ENCODE results near the gene GJD2.

GJD2 gene

DNA sequence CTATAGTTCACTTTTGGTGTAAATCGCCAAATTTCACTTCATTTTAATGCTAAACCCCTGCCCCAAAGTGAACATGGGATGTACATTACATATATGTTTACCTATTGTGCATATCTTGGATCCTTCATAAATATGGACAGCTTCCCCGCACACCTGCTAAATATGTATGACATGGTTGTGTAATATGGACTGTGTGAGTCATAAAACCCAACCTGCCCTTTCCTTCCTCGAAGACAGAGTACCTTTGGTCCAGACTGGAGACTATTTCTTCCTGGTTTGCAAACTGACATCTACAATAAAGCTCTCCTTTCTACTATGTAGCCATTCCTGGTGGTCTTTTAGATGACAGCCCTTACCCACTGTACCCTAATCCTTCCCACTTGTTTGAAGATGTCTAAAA, 28.1 kb upstream of the GJD2 start:
- TF ChIP-seq EZH2 (IDR thresholded peaks at IDR 0.05) = no peak
- no peak for TF ChIP-seq POLR2AphosphoS5 (IDR thresholded peaks at IDR 0.05; ENCODE audit: borderline replicate concordance, low read depth, low read length)
- TF ChIP-seq FOXP2 (optimal IDR thresholded peaks at IDR 0.05; ENCODE audit: control extremely low read depth, extremely low read length, insufficient read depth) = no peak
- no peak overlapping the region for H3K9ac ChIP-seq (ENCODE audit: insufficient read length)
- no peak overlapping the region for H3K4me3 ChIP-seq
- H3K27ac ChIP-seq = no peak overlapping the region
- H3K36me3 ChIP-seq (ENCODE audit: insufficient read depth, low read length) = no peaks in the 10 kb centered on the region
- DNase-seq (ENCODE audit: low read depth, low spot score) = no peak
- no peaks in the 10 kb centered on the region for H3K9me3 ChIP-seq (ENCODE audit: low read depth, low read length)

DNA sequence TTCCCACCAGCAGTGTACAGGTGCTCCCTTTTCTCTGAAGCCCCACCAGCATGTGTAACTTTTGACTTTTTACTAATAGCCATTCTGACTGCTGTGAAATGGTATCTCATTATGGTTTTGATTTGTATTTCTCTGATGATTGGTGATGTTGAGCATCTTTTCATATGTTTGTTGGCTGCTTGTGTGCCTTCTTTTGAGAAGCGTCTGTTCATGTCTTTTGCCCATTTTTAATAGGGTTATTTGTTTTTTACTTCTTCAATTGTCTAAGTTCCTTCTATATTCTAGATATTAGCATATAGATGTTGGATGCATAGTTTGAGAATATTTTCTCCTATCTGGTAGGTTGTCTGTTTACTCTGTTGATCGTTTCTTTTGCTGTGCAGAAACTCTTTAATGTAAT, 25.9 kb upstream of the GJD2 start:
- no peak overlapping the region for H3K9ac ChIP-seq (ENCODE audit: insufficient read length)
- no peak for TF ChIP-seq FOXP2 (optimal IDR thresholded peaks at IDR 0.05; ENCODE audit: control extremely low read depth, extremely low read length, insufficient read depth)
- TF ChIP-seq EZH2 (IDR thresholded peaks at IDR 0.05) = no peak
- TF ChIP-seq POLR2AphosphoS5 (IDR thresholded peaks at IDR 0.05; ENCODE audit: borderline replicate concordance, low read depth, low read length) = no peak
- H3K4me3 ChIP-seq = no peak overlapping the region
- no peak for DNase-seq (ENCODE audit: low read depth, low spot score)
- H3K36me3 ChIP-seq (ENCODE audit: insufficient read depth, low read length) = no peaks in the 10 kb centered on the region
- H3K27ac ChIP-seq = no peak overlapping the region
- no peaks in the 10 kb centered on the region for H3K9me3 ChIP-seq (ENCODE audit: low read depth, low read length)

DNA sequence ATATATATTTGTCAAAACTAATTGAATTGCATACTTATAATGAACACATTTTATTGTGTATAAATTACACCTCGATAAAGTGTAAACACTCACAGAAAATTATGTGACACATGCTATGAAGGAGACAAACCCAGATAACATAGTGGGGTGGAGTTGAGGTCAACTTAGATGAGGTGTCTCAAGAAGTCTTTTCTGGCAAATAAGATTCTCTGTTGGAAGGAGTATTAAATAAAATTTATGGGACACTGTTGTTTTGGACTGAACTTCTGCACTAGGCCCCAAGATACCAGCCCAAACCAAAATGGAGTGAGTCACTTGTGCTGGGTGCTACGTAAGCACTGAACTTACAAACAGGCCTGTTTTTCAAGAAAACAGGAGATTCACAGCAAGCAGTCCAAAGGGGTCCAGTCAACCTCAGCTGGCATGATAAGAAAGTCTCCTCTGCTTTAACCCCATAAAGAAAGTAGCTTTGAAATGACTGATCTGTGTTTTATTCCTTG, 21.9 kb upstream of the GJD2 start:
- Histone ChIP-seq H3K27ac (no peak overlapping the region), H3K4me3 (no peak overlapping the region), H3K9ac (ENCODE audit: insufficient read length) (no peak overlapping the region), H3K36me3 (ENCODE audit: insufficient read depth, low read length) (no peaks in the 10 kb centered on the region), H3K9me3 (ENCODE audit: low read depth, low read length) (no peaks in the 10 kb centered on the region)
- TF ChIP-seq POLR2AphosphoS5 (IDR thresholded peaks at IDR 0.05; ENCODE audit: borderline replicate concordance, low read depth, low read length) (no peak), FOXP2 (optimal IDR thresholded peaks at IDR 0.05; ENCODE audit: control extremely low read depth, extremely low read length, insufficient read depth) (no peak), EZH2 (IDR thresholded peaks at IDR 0.05) (no peak)
- DNase-seq (ENCODE audit: low read depth, low spot score) = no peak

DNA sequence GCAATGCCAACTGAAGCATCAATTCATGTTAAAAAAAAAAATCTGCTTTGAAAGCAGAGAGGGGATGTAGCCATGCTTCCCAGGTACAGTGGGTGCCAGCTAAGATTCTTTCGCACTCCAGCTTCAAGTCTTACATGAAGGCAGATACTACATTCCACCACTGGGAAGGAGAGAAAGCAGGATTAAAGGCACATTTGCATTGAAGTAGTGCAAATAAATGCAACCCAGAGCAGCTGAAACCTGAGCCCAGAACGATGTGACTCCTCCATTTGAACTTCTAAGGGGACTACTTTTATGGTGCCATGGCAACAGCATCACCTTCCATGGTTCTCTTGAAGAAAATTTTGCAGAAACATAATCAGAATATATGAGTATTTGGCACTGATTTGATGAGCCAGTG, 19.1 kb upstream of the GJD2 start:
- no peak for TF ChIP-seq EZH2 (IDR thresholded peaks at IDR 0.05)
- no peak for TF ChIP-seq POLR2AphosphoS5 (IDR thresholded peaks at IDR 0.05; ENCODE audit: borderline replicate concordance, low read depth, low read length)
- TF ChIP-seq FOXP2 (optimal IDR thresholded peaks at IDR 0.05; ENCODE audit: control extremely low read depth, extremely low read length, insufficient read depth) = no peak
- no peak for DNase-seq (ENCODE audit: low read depth, low spot score)
- Histone ChIP-seq H3K9me3 (ENCODE audit: low read depth, low read length) (no peaks in the 10 kb centered on the region), H3K4me3 (no peak overlapping the region), H3K27ac (no peak overlapping the region), H3K9ac (ENCODE audit: insufficient read length) (no peak overlapping the region), H3K36me3 (ENCODE audit: insufficient read depth, low read length) (no peaks in the 10 kb centered on the region)

DNA sequence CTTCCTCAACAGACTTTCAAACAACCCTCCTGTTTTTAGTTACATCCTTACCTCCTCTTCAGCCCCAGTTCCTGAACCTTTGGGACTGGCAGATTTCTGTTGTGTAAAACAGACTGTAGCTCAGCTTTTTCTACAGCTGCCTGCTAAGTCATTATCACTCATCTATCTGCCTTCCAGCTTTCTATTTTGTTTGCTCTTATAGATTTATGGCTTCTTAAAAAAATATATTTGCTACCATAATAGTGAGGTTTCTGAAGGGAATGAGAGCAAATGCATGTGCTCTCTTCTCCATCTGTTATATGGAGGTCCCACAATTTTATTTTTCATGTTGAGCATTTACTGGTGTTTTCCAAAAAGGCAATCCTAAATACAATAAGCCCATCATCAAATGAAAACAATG, 18.2 kb upstream of the GJD2 start:
- Histone ChIP-seq H3K9me3 (ENCODE audit: low read depth, low read length) (no peaks in the 10 kb centered on the region), H3K4me3 (no peak overlapping the region), H3K36me3 (ENCODE audit: insufficient read depth, low read length) (no peaks in the 10 kb centered on the region), H3K9ac (ENCODE audit: insufficient read length) (no peak overlapping the region), H3K27ac (no peak overlapping the region)
- DNase-seq (ENCODE audit: low read depth, low spot score) = no peak
- TF ChIP-seq POLR2AphosphoS5 (IDR thresholded peaks at IDR 0.05; ENCODE audit: borderline replicate concordance, low read depth, low read length) = no peak

DNA sequence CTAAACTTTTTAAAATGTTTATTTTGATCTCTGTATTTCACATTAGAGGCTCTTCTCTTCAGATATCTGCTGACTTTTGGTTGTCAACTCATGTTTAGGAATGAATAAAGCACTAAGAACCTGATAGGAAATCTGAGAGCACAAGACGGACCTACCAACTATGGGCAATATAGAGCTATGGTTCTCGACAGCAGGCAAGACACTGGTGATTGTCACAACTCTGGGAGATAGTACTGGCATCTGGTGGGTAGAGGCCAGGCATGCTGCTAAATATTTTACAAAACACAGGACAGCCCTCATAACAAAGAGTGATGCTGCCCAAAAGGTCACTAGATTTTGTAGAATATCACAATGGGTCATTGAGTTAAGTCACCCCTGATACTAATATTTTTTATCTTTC, 17.5 kb upstream of the GJD2 start:
- TF ChIP-seq FOXP2 (optimal IDR thresholded peaks at IDR 0.05; ENCODE audit: control extremely low read depth, extremely low read length, insufficient read depth) (no peak), POLR2AphosphoS5 (IDR thresholded peaks at IDR 0.05; ENCODE audit: borderline replicate concordance, low read depth, low read length) (no peak), EZH2 (IDR thresholded peaks at IDR 0.05) (no peak)
- no peaks in the 10 kb centered on the region for H3K36me3 ChIP-seq (ENCODE audit: insufficient read depth, low read length)
- H3K4me3 ChIP-seq = no peak overlapping the region
- no peak overlapping the region for H3K27ac ChIP-seq
- no peak overlapping the region for H3K9ac ChIP-seq (ENCODE audit: insufficient read length)
- no peak for DNase-seq (ENCODE audit: low read depth, low spot score)
- no peaks in the 10 kb centered on the region for H3K9me3 ChIP-seq (ENCODE audit: low read depth, low read length)

DNA sequence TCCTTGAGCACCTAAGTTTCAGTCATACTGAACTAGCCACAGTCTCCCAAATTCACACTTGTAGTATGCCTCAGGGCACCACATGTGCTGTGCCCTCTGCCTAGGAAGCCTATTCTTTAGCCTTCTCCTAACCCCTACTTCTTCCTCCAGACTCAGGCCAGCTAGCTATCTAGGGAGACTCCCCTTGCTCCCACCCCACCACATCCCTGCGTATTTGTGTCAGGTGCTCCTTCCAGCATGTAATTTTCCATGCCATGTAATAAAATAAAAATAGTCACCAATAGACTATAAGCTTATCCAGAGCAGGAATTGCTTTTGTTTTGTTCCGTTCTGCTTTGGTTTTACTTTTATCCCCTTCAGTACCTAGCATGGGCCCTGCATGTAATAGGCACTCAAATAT, 14.9 kb upstream of the GJD2 start:
- no peak for TF ChIP-seq POLR2AphosphoS5 (IDR thresholded peaks at IDR 0.05; ENCODE audit: borderline replicate concordance, low read depth, low read length)
- TF ChIP-seq EZH2 (IDR thresholded peaks at IDR 0.05) = no peak
- no peak for TF ChIP-seq FOXP2 (optimal IDR thresholded peaks at IDR 0.05; ENCODE audit: control extremely low read depth, extremely low read length, insufficient read depth)
- no peak for DNase-seq (ENCODE audit: low read depth, low spot score)
- Histone ChIP-seq H3K36me3 (ENCODE audit: insufficient read depth, low read length) (no peaks in the 10 kb centered on the region), H3K4me3 (no peak overlapping the region), H3K9ac (ENCODE audit: insufficient read length) (no peak overlapping the region), H3K9me3 (ENCODE audit: low read depth, low read length) (no peaks in the 10 kb centered on the region), H3K27ac (no peak overlapping the region)

DNA sequence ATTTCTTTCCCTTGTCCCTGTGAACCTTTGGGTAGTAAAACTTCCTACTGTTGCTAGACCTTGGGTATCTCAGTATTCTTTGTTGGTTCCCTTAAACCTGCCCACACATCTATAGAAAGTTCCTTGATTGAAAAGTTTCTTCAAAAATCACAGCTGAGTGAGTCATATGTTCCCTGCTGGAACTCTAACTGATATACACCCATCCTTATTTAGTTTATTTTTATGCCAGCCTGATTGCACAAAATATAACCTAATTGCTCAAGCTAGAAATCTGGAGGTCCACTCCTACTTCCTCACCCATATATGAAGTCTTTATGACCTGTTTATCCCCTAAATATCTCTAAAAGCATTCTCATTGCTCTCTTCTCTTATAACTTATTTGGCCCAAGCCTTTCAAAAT, 13.7 kb upstream of the GJD2 start:
- TF ChIP-seq EZH2 (IDR thresholded peaks at IDR 0.05) = no peak
- no peak for TF ChIP-seq POLR2AphosphoS5 (IDR thresholded peaks at IDR 0.05; ENCODE audit: borderline replicate concordance, low read depth, low read length)
- no peak for TF ChIP-seq FOXP2 (optimal IDR thresholded peaks at IDR 0.05; ENCODE audit: control extremely low read depth, extremely low read length, insufficient read depth)

DNA sequence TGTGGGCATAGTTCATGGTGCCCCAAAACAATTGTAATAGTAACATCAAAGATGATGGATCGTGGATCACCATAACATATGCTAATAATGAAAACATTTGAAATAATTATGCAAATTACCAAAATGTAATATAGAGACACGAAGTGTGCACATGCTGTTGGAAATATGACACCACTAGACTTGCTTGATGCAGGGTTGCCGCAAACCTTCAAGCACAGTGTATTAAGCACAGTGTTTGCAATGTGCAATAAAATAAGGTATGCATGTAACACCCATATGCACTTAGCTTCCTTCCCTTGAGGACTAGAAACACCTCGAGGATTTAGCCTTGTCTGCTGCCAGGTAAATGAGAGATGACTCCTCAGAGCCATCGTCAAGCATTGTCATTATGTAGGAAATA, 10.9 kb upstream of the GJD2 start:
- H3K27ac ChIP-seq = no peak overlapping the region
- TF ChIP-seq FOXP2 (optimal IDR thresholded peaks at IDR 0.05; ENCODE audit: control extremely low read depth, extremely low read length, insufficient read depth) (no peak), EZH2 (IDR thresholded peaks at IDR 0.05) (no peak), POLR2AphosphoS5 (IDR thresholded peaks at IDR 0.05; ENCODE audit: borderline replicate concordance, low read depth, low read length) (no peak)
- DNase-seq (ENCODE audit: low read depth, low spot score) = no peak
- no peaks in the 10 kb centered on the region for H3K36me3 ChIP-seq (ENCODE audit: insufficient read depth, low read length)
- H3K9me3 ChIP-seq (ENCODE audit: low read depth, low read length) = no peaks in the 10 kb centered on the region
- H3K4me3 ChIP-seq = no peak overlapping the region
- no peak overlapping the region for H3K9ac ChIP-seq (ENCODE audit: insufficient read length)

More for the DNA sequence above, 13.7 kb upstream of the GJD2 start:
- no peaks in the 10 kb centered on the region for H3K36me3 ChIP-seq (ENCODE audit: insufficient read depth, low read length)
- H3K27ac ChIP-seq = no peak overlapping the region
- H3K9me3 ChIP-seq (ENCODE audit: low read depth, low read length) = no peaks in the 10 kb centered on the region
- DNase-seq (ENCODE audit: low read depth, low spot score) = no peak
- no peak overlapping the region for H3K4me3 ChIP-seq
- H3K9ac ChIP-seq (ENCODE audit: insufficient read length) = no peak overlapping the region
